Activated T-cell treated with anti-CD3 and anti-CD28 coated beads, Interleukin-2, amount 50 U/mL, for 1 hour (primary cell): Measurements from ENCODE around the gene ICAM4.

Experiments used
- DNase-seq: peaks from one replicate; pipeline ENCODE4 v3.0.0-alpha.2; 2020

Gene ICAM4

DNA sequence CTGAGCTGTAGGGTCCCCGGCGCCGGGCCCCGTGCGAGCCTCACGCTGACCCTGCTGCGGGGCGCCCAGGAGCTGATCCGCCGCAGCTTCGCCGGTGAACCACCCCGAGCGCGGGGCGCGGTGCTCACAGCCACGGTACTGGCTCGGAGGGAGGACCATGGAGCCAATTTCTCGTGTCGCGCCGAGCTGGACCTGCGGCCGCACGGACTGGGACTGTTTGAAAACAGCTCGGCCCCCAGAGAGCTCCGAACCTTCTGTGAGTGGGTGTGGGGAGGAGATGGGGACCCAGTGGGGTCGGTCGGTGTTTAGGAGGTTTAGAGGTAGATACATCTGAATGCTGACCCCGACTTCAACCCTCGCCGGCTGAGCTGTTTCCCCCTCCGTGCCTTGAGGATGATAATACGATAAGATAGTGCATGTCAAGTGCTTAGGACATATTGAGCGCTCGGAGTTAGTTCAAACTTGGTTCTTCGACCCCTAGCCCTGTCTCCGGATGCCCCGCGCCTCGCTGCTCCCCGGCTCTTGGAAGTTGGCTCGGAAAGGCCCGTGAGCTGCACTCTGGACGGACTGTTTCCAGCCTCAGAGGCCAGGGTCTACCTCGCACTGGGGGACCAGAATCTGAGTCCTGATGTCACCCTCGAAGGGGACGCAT, 4.9 kb downstream of the ICAM4 start:
- DNase-seq, result no peak

DNA sequence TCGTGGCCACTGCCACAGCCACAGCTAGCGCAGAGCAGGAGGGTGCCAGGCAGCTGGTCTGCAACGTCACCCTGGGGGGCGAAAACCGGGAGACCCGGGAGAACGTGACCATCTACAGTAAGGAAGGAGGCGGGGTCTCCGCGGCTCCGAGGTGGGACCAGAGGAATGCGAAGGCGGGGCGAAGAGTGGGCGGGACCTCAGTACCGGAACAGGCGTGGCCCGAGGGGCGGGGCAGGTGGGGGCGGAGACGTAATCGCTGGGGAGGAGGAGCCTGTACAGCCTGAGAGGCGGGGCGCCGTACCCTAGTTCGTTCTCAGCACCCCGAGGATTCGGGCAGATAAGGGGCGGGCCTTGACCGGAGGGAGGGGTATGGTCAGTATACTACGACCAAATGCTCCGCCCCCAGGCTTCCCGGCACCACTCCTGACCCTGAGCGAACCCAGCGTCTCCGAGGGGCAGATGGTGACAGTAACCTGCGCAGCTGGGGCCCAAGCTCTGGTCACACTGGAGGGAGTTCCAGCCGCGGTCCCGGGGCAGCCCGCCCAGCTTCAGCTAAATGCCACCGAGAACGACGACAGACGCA, 5.5 kb downstream of the ICAM4 start:
- DNase-seq, result peak; percentile 71

DNA sequence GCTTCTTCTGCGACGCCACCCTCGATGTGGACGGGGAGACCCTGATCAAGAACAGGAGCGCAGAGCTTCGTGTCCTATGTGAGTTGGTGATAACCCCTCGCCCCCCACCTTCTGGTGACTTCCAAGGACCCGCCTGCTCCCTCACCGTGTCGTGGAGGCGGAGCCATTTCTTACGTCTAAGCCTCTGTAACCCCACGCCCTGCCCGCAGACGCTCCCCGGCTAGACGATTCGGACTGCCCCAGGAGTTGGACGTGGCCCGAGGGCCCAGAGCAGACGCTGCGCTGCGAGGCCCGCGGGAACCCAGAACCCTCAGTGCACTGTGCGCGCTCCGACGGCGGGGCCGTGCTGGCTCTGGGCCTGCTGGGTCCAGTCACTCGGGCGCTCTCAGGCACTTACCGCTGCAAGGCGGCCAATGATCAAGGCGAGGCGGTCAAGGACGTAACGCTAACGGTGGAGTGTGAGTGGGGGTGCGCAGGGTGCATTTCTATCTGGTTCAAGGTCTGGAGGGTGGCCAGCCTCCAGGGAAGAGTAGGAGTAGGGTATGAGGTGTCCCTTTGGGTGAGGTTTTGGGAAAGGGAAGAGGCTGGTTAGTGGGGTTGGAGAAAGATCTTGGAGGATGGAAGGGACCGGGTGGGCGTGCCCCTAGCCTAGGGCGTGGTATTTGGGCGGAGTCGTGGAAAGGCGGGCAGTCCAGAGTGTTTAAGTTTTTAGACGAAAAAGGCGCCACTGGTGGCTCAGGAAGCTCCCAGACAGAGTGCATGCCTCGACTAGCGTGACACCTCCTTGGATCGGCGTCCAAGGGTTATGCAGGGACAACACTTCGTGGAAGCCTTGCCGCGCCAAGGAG, 6.3 kb downstream of the ICAM4 start:
- DNase-seq, result no peak

DNA sequence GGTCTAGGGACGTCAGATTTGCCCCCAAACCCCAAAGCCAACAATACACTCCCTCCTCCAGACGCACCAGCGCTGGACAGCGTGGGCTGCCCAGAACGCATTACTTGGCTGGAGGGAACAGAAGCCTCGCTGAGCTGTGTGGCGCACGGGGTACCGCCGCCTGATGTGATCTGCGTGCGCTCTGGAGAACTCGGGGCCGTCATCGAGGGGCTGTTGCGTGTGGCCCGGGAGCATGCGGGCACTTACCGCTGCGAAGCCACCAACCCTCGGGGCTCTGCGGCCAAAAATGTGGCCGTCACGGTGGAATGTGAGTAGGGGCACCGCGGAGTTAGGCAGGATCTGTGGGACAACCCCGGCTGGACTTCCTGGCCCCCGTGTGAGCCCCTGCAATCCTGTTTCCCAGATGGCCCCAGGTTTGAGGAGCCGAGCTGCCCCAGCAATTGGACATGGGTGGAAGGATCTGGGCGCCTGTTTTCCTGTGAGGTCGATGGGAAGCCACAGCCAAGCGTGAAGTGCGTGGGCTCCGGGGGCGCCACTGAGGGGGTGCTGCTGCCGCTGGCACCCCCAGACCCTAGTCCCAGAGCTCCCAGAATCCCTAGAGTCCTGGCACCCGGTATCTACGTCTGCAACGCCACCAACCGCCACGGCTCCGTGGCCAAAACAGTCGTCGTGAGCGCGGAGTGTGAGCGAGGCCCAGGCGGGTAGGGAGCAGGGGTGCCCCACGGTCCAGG, 7.0 kb downstream of the ICAM4 start:
- DNase-seq, result no peak

DNA sequence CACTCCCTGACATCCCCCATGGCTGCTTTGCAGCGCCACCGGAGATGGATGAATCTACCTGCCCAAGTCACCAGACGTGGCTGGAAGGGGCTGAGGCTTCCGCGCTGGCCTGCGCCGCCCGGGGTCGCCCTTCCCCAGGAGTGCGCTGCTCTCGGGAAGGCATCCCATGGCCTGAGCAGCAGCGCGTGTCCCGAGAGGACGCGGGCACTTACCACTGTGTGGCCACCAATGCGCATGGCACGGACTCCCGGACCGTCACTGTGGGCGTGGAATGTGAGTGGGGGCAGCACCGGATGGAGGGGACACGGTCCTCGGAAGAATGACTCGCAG, 7.6 kb downstream of the ICAM4 start:
- DNase-seq, result no peak

DNA sequence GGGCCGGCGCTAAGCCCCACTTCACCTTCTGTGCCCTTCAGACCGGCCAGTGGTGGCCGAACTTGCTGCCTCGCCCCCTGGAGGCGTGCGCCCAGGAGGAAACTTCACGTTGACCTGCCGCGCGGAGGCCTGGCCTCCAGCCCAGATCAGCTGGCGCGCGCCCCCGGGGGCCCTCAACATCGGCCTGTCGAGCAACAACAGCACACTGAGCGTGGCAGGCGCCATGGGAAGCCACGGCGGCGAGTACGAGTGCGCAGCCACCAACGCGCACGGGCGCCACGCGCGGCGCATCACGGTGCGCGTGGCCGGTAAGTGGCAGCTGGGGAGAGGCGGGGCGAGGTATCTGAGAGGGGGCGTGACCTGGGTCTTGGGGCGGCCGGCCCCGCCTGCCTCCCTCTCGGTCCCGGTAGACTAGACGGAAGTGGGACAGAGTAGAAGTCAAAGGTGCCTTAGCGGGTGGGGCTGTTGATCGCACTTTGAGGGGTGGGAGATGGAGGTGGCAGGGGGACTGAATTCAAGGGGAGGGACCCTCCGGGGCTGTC, 8.6 kb downstream of the ICAM4 start:
- peak; percentile 70 for DNase-seq

DNA sequence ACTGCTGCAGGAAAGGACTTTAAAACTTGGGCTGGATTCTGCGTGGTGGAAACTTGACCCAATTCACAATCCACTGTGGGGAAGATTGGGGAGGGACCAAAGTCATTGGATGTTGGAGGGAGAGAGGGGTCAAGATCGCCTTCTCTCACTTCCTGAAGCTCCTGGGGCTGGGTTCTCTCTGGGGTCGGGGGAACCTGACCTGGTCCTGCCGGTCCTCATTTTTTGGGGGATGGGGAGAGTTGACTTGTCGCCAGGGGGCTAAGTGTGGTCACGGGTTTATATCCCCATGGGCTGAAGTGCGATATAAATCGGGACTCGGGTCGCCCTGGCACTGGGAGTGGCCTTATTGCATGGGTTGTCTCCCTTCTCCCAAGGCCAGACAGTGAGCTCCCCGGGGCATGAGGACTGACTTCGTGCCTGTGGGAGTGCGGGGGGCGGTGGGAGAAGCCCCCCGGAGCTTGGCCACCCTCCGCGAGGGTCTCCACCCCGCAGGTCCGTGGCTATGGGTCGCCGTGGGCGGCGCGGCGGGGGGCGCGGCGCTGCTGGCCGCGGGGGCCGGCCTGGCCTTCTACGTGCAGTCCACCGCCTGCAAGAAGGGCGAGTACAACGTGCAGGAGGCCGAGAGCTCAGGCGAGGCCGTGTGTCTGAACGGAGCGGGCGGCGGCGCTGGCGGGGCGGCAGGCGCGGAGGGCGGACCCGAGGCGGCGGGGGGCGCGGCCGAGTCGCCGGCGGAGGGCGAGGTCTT, 9.3 kb downstream of the ICAM4 start:
- DNase-seq, result no peak

DNA sequence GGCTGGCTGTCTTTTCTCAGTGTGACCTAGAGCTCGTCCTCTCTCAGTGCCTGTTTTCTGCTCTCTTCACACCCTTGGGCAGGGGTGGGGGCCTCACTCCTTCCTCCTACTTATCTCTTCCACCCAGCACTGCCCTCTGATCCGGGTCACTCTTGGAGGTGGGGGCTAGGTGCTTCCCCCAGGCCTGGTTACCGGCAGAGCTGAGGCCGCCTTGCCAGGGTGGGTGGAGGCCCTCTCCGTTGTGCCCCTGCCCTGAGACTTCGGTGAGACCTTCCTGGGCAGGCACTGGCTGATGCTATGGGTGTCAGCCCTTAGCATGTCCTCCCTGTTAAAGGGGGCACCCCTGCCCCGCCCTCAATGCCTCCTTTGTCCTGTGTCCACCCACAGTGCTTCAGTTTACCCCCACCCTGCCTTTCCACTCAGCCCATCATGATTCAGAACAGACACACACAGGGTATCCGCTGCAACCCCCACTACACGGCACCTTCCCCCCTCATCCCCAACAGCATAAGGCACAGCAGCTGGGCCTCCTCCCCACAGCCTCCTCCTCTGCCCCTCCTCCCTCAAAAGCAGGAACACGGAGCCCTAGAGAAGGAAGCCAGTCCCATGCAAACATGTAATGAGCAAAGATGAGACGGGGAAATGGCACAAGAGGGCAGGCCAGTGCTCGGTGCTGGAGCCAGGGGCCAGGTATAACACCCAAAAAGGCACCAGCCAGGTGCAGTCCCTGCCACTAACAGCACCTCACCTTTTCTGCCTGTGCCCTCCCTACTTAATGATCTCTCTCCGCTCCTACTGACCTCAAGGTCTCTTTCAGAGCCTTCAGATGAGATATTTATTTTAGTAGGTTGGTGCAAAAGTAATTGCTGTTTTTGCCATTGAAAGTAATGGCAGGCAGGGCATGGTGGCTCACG, 13.0 kb downstream of the ICAM4 start:
- no peak for DNase-seq

DNA sequence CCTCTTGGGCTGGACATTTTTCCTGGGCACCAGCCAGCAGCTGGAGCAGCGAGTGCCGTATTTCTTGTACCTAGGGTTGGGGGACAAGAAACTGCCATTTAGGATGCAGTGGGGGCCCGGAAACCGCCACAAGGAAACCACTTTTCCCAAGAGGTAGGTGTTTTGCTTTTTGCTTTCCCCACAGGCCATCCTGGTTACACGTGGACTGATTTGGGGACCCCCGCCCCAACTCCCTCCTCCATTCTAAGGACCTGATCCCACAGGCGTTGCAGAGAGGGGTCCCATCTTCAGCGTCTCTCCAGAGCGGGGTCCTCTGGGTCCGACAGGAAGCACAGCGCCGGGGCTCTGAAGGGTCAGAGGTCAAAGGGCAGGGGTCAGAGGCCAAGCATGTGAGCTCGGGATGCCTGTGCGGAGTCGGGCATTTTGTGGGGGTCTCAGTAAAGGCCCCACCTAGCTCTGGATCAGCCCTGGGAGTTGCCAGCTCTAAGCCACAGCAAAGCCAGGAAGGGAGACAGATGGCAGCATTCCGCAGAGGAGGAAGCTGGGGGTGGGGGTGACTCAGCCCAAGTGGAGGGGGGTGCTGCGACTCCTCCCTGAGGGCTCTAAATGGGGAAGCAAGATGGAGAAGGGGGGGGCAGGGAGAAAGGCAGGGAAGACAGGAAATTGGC, 18.5 kb downstream of the ICAM4 start:
- DNase-seq, result no peak

DNA sequence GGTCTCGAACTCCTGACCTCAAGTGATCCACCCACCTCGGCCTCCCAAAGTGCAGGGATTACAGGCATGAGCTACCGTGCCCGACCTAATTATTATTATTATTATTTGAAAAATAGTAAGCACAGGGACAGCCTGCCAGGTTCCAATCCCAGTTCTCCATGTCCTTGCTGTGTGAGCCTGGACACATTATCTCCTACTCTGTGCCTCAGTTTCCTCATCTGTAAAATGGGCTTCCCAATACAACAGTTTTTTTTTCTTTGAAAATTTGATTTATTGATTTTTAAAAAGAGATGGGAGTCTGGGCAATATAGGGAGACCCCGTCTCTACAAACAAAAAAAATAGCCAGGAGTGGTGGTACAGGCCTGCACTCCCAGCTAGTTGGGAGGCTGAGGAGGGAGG, 19.6 kb downstream of the ICAM4 start:
- no peak for DNase-seq

DNA sequence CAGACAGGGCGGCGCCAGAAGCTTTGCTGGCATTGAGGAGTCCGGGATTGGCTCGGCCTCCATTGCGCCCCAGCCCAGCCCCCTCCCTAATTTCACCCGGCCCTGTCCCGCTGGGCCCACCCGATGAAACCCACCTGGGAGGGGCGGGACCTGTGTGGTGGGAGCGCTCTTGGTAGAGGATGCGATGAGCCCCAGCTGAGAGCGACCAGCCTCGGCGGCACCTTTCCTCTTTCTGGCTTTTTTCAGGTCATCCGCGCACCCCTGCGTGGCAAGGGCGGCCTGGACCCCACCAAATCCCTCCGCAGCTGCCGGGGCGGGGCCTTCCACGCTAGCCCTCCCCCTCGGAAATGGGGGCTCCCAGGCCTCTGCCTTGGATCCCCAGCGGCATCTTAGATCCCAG, 22.7 kb downstream of the ICAM4 start, which contains the start of gene ZGLP1:
Gene ZGLP1 (minus strand): TSS at position 393 of the 400 bp plus-strand sequence.
- DNase-seq, result no peak

DNA sequence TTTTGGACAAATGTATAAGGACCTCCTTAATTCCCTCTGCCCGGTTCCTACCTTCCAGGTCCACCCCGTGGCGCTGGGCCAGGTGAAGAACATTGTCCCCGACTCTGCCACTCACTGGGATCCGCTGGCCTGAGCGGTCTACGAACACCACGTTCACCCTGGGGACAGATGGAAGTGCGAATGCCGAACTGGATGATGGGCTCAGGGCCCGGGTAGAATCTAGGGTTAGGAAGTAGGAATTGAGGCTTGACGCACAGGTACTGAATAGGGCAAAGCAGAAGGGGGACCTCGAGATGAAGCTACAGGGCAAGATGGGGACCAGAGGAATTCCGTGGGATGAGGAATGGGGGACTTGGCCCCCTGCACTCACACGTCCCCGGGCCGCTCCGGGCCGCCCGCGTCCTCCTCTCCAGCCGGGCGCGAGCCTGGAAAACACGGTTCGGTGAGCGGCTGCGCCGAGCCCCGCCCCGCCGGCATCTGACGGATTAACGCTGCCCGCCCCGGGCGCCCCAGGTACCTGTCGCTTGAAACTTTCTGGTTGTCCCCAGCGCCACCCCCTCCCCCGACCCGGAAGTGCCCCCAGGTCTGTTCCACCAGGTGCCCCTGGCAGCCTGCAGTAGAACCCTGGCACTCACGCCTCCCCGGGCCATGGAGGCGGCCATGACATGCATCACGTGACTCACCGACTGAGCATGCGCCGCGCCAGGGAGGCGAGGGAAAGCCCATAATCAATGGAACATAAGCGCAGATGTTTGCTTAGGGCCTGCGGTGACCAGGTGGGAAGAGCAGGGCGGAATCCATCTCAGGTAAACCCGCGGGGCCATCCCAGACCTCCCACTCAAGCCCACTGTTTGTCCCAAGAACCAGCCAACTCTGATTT, 28.8 kb downstream of the ICAM4 start, which contains the start of gene FDX2:
Gene FDX2 (minus strand): TSS at position 681 of the 880 bp plus-strand sequence. CDS start 19 bp downstream, at position 662.
- peak; percentile 92 for DNase-seq

DNA sequence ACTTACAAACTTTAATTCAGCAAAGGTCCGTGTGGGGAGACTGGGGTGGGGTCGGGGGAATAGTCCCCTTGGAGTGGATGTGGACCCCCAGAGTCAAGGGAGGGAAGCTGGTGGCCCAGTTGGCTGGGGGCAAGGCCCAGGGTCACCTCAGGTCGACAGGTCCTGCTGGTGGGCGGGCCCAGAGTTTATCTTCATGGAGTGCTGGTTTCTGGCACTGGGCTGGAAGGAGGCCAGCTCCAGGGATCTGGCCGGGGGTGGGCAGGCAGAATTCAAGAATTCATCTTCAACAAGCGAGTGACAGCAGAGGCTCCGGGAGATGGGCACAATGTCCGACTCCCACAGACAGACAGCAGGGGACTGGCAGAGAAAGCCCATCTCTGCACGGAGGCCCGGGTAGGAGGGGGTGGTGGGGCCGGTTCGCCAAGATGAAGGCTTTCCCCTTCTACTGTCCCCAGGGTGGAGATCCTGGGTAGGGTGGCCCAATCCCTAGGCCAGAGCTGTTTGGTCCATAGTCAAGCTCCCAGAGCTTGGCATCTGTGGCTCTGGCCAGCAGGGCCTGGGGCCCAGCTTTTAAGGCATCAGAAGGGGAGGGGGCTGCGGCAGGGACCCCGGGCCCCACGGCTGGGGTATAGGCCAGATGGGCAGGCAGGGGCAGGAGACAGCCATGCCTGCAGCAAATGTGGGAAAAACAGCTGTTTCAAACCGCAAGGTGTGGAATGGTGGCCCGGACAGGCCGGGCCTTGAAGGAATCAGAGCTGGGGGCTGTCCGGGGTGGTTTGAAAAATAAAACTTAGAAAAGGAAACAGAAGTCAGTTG, 29.7 kb downstream of the ICAM4 start:
- DNase-seq, result no peak

DNA sequence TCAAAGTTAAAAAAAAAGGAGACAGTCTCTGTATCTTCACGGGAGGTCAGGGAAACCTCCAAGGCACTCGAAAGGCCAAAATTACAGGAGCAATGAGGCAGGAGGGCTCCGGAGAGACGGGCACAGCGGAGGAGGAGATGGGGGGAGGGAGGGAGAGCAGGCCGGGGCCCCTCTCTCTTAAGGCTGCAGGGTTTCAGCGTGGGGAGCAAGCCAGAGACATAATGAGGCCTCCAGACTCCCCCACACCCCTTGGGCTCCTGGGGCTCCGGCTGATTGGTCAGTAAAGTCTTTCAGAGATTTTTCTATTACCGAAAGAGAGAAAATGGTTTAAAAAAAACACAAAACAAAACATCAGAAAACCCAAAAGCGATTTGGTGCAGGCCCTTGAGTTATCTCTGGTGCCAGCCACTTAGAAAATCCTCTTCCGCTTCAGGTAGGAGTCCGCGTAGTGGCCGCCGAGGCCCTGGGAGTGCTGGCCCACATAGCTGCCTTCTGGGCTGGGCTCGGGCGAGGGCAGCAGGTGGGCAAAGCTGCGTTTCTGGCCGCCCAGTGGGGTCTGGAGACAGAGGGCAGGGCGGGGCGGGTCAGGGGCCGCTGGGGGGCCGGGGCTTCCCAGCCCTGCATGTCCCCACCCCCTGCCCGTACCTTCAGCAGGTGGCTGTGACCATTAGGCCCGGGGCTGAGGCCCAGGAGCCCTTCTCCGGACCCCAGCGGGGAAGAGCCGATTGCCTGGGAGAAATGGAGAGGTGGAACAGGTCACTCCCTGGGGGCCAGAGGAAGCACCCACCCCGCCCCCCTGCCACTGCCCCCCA, 30.5 kb downstream of the ICAM4 start:
- DNase-seq, result no peak

DNA sequence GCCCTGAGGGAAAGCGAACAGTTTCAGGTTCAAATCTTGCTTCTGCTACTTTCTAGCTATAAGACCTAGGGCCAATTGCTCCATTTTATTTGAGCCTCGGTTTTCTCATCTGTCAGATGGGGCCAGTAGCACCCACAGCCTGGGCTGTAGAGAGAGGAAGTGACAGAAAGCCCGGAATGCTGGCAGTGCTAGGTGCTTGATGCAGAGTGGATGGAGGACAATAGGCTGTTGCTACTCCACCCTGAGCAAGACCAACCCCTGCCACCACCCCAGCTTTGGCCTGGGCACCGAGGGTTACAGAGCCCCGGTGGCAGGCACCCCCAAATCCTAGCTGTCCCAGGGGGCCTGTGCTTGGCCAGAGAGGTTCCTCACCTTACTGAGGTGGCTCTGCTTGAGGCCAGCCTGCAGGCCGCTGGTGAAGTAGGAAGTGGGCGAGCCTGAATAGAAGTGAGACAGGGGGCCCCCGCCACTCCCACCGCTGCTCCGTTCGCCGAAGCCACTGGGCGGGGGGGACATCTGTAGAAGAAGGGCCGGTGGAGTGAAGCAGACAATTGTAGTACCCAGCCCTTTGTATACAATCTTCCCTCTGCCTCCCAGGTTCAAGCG, 31.2 kb downstream of the ICAM4 start:
- DNase-seq, result no peak

DNA sequence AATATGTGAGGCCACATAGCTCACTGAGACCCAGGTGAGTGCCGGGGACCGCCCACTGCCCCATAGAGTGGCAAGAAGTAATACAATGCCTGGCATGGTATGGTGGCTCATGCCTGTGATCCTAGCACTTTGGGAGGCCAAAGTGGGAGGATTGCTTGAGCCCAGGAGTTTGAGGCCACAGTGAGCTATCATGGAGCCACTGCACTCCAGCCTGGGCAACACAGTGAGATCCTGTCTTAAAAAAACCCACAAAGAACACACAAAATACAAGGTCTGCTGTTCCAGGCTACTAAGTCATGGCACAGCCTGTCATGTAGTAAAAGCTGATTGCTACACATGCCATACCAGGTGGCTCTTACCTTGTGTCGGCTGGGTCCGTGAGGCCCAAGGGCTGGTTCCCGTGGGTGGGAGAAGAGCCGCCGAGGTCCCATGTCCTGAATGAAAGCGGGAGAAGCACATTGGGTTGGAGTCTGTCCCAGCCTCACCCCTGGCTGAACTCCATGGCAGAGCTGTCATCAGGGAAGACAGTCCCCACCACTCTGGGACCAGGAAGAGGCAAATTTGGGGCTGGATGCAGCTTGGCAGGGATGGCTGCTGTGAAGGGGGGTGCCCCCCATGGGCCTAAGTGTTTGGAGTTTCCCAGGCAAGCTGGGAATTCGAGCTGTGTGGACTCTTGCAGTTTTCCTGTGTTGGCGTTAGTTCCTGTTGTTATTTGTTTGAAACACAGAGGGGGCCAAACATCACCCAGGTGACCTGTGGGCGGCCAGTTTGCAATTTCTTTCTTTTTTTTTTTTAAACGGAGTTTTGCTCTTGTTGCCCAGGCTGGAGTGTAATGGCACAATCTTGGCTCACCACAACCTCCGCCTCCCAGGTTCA, 32.3 kb downstream of the ICAM4 start:
- DNase-seq, result no peak
